ENCODE data around the gene ANKRD66.
"Not testable (repeated sequence)": the region's sequence is repeated elsewhere in the genome, so short reads cannot be mapped to it uniquely, and the experiment has no call there.

Gene ANKRD66

GRCh38 chr6:46746696-46747095 is at the start of gene ANKRD66:
Gene ANKRD66 (plus strand): TSS chr6:46746933. CDS start chr6:46751949, 5,016 bp downstream.
- no peak for DNase-seq (ENCODE audit: low read depth in 3 of 3)

DNA sequence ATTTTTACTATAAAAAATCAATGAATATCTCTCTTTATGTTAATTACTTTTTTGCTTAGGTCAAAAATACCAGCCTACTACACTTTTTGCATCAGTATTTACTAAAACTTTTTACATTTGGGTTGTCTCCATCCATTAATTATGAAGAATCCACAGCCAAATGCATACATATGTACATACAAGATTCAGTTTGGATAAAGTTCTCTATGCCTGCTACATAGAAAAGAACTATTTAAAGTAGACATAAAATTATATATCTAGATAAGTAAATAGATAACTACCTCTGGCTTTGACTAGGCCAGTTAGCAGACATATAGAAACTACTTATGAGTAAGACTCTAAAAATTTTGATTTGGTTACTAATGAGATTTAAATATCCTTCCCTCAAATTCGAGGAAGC is 46.8 kb upstream of the ANKRD66 start:
- DNase-seq (ENCODE audit: low read depth in 3 of 3), result no peak

DNA sequence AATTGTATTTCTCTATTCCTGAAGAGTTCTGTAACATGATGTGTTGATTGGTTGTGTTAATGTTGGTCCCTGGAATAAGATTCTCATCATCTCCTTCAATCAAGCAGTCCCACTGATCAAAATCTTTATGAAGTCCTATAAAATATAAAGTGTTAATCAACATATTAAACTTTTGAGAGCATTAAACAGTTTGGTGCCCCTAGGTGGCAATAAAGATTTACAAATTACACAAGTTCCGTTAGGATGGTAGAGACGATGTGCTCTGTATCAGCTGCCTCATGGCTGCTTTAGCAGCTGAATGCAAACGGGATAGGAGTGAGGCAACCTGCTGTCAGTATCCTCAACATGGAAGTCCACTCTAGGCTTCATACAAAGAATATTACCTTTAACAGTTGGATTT is 42.2 kb upstream of the ANKRD66 start:
- no peak for DNase-seq (ENCODE audit: low read depth in 3 of 3)

DNA sequence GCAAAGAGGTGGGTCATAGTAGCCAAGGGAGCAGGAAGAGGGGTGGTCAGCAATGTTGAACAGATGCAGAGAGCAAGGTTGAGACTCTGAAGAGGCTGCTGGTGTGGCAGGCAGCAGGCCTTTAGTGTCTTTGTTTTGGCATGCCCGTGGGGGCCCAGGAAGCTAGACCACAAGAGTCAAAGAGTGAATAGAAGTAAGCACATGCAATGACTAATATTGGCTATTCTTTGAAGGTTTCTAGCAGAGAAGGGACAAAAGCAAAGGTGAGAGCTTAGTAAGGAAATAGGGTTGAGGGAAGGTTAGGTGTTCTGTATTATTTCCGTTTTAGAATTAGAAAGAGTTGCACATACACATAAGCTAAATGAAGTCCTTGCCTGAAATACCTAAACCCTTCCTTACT is 40.3 kb upstream of the ANKRD66 start:
- no peak for DNase-seq (ENCODE audit: low read depth in 3 of 3)

DNA sequence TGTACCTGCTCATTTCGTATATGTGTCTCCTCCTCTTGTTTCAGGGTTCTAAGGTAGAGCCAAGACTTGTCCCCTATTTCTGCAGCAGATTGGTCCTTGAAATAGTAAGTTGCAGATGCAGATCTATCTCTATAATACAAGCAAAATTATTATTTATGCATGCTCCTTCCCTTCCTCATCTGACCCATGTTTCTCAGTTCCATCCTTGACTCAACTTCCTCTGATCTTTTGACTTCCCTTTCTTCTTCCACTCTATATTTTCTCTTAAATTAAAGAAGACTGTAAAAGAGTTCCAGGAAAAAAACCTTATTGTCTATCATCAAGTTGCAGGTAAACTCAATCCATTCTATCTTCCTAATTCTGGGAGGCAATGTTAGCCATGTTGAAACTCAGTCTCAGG is 35.2 kb upstream of the ANKRD66 start:
- no peak for DNase-seq (ENCODE audit: low read depth in 3 of 3)

DNA sequence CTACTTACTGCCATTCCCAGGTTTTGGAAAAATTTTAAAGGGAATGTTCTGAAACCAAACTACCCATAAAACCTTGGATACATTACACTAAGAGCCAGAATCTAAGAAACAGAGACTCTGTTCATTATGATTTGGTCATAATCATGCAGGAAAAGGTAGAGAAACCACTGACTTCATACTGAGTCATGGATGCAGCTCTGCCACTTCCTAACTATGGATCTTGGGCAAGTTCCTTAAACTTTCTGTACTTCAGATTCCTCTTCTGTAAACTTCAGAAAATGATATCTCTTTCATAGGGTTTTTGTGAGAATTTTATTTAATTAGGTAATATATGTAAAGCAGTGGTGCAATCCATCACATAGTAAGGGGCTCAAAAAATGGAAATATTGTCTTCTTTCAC is 31.6 kb upstream of the ANKRD66 start:
- DNase-seq (ENCODE audit: low read depth in 3 of 3), result no peak

- no peak for DNase-seq (ENCODE audit: low read depth in 3 of 3)
These were observed 27.6 kb upstream of the ANKRD66 start for GRCh38 chr6:46719099-46719498.

DNA sequence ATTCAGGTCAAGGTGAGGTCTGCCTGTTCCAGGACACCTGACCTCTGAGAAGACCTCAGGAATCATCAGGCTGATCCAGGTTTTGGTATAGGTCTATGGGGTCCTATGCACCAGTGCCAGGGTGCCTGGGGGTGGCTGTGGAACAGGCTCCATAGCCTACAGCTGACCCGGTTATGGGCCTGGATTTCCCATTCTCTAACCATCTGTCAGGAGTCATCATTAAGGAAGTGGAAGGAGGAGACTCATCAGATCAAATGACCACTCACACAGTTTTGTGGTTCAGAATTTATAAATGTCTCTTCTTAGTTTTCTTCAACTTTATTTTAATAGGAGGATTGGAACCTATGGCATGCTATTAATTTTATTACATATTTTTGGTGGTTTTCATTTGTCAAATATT is 26.3 kb upstream of the ANKRD66 start:
- no peak for DNase-seq (ENCODE audit: low read depth in 3 of 3)

DNA sequence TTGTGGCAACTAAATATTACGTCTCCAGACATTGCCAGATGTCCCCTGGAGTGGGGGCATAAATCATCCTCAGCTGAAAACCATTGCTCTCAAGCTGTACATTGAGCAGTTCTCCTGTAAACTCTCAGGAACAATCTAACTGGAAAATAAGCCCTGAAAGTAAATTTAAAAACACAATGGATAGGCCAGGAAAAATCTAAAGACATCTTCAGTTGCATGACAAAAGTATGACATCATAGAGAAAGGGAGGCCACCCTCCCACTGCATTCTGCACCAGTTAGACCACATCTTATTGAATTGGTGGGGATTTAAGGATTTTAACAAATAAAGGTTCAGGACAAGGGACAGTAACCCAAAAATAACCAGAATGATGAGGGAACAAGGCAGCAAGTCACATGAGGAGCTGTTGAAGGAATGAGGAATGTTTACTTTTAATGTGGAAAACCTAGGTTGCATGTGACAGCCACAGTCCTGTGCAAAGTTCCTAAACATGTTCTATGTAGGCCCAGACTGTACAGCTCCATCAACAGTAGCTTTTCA is 16.9 kb upstream of the ANKRD66 start:
- DNase-seq (ENCODE audit: low read depth in 3 of 3), result no peak

DNA sequence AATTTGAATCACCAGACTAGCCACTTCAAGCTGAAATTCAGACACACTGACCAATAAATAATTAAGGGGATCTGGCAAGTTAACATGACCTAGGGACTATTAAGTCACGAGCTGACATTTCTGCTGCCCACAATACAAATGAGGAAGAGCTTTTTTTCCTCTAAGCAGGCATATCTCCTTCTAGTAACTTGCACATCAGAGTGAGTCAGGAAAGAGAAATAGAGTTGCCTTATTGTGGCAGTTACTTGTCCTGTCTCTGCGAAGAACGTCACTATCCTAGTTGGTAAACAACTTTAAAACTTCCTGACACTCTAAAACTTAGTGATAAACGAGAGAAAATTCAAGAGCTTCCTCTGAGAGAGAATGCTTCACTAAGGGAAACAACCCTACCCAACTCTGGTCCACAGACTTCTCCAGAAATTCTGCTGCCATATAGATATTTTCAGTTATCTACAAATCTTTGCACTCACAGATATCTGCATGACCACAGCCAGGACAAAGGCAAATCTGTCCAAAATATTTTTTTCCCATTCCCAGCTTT is 15.7 kb upstream of the ANKRD66 start:
- DNase-seq (ENCODE audit: low read depth in 3 of 3), result no peak

- DNase-seq (ENCODE audit: low read depth in 3 of 3), result no peak
These were observed 13.4 kb upstream of the ANKRD66 start for GRCh38 chr6:46733341-46733801.

DNA sequence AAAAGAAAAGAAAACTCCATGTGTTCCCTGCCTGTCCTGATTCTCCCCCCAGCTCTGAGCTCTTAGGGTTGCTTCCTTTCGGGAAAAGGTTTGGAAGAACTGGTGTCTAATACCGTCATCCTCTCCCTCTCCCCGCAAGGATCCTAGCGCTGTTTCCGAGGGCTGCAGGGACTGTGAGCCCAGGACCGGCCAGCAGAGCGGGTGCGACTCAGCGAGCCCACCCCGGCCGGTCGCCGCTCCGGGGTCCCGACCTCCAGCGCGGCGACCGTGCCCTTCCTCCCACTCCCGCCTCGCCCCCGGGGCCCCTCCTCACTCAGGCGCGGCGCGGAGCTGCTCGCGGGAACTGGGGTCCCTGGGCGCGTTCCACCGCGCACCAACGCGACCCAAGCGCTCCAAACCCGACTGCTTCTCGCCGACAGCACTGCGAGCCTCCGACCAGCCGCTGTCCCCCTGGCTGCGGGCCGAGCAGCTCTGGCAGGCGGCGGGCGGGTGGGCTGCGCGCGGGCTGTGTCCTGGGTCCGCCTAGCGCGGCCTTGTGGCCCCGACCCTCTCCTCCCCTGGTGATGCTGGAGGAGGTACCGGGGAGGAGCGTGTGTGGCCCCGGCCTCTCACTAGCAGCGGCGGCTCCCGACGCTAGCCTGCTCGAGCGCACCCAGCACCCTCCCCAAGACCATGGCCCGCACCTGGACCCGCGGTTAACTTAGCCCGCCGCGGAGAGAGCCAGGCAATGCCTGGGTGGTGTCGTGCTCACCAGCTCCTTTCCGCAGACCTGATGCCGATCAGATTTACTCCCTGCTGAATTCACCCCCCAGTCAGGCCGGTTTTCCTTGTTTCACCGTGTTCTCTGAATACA is 11.6 kb upstream of the ANKRD66 start, which contains the start of gene PLA2G7:
PLA2G7 (minus strand) TSS at position 509 of the 853 bp plus-strand sequence. CDS start 12,484 bp downstream, outside the sequence.
- DNase-seq (ENCODE audit: low read depth in 3 of 3), result no peak

- no peak for DNase-seq (ENCODE audit: low read depth in 3 of 3)
These were observed 11.1 kb upstream of the ANKRD66 start for GRCh38 chr6:46735720-46736031.

GRCh38 chr6:46736906-46737305 is 9.8 kb upstream of the ANKRD66 start:
- DNase-seq (ENCODE audit: low read depth in 3 of 3), result no peak

DNA sequence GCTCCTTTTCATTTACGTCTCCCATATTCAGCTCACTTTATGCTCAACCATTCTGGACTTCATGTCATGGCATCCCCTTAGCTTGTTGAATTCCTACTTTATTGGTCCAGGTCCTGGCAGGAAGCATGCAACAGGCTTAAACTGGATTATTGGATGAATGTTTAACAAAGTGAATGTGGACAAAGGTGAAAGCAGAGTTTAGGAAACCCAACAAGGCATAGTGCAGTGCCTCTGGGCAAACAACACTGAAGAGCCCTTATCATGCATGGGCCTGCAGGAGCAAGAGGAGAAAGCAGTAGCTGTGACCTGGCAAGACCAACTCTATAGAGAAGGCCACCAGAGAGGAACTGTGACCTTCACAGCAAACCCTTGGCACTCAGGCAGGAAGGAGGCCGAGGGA is 5.3 kb upstream of the ANKRD66 start:
- no peak for DNase-seq (ENCODE audit: low read depth in 3 of 3)

- DNase-seq (ENCODE audit: low read depth in 3 of 3), result no peak
These were observed 4.8 kb upstream of the ANKRD66 start for GRCh38 chr6:46741910-46742309.

GRCh38 chr6:46743425-46744158 is 3.1 kb upstream of the ANKRD66 start:
- DNase-seq (ENCODE audit: low read depth in 3 of 3), result no peak

DNA sequence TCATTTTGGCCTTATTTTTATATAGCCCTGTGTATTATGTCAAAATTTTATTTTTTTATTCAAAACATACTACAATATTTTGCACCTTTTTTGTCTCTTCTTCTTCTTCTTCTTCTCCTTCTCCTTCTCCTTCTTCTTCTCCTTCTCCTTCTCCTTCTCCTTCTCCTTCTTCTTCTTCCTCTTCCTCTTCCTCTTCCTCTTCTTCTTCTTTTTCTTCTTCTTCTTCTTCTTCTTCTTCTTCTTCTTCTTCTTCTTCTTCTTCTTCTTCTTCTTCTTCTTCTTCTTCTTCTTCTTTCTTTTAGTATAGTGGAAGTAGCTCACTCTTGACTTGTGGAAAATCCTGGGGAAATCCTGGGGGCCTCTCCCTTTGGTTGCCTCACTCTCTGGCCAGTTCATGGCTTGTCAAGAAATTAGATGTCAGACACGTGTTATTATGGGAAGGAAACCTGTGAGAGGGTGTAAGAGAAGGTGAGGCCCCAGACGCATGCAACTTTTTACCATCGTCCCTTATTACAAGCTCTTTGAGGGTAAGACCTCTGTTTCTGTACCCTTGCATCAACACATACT is 2.5 kb upstream of the ANKRD66 start:
- DNase-seq (ENCODE audit: low read depth in 3 of 3), result not testable (repeated sequence)

- DNase-seq (ENCODE audit: low read depth in 3 of 3), result no peak
These were observed 760 bp upstream of the ANKRD66 start for GRCh38 chr6:46745973-46746372.

DNA sequence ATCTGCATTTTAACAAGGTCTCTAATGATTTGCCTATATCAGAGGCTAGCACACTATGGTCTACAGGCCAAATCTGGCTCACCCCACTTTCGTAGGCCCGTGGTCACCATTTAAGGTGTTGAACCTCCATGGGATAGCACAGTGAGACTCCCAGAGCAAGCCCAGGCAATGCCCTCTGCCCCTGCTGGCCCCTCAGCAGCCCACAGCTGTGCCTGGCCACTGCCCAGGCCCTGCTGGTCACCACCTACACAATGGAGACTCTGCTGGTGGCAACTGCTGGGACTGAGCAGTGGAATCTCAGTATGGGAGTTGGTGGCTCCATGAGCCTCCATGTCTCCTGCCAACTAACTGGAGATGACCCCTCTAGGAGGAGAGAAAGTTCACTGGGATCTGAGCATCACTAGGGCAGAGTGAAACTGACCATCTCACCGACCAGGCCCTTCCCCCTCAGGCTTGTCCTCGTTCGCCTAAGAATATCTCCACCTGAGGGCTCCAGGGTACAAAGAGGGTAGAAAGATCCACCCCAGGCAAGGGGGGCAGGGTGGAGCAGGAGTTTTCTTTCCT is 2.3 kb downstream of the ANKRD66 start:
- no peak for DNase-seq (ENCODE audit: low read depth in 3 of 3)

GRCh38 chr6:46749731-46750130 is 3.0 kb downstream of the ANKRD66 start:
- no peak for DNase-seq (ENCODE audit: low read depth in 3 of 3)

- DNase-seq (ENCODE audit: low read depth in 3 of 3), result no peak
These were observed 4.9 kb downstream of the ANKRD66 start for GRCh38 chr6:46751658-46752057.
